Measurements from ENCODE around the gene PDAP1. TPM values are rescaled to one million over a fixed set of nuclear protein-coding genes. Genes with fewer than 3 reads are reported as not detected.

The PDAP1 gene
- total RNA-seq, 1 experiment from 2014 or later, result 200 TPM

DNA sequence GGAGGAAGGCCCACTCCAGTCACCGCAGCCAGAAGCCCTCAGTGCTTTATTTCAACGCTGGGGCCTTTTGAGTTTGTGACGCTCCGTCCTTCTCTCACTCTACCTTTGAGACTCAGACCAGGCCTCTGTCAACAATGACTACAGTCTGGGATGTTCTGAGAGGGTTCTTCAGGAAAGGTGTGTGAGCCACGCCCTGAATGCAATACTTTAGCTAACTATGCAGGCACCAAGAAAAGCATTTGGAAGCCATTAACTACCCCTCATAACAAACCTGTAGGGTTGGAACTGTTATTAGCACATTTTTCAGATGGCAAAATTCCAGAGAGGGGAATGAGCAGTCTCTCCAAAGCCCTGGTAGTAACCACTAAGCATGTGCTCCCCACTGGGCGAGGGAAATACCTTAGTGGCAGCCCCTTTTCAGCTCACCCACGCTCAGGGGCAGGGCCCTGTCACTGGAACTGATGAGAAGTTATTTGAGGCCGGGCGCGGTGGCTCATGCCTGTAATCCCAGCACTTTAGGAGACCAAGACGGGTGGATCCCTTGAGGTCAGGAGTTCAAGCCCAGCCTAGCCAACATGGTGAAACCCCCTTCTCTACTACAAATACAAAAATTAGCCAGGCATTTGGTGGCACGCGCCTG lies 39.5 kb downstream of the PDAP1 start:
- ChIA-PET POLR2A (no interaction called here), CTCF (no interaction called here), RAD21 (ENCODE audit: low non-redundant PET in 1 of 2, low total read pairs in 2 of 2, uncharacterized antibody in 2 of 2, unreplicated experiment in 2 of 2) (no interaction called here)
- no peaks in the 10 kb centered on the region for H3K79me2 ChIP-seq (ENCODE audit: insufficient read depth, low read length)
- H3K4me3 ChIP-seq (replicated peaks in 1 of 2; ENCODE audit: low read depth in 1 of 2, low read length in 2 of 2), result no peak overlapping the region
- H3K36me3 ChIP-seq (ENCODE audit: control insufficient read depth in 1 of 2, insufficient read depth in 2 of 2, low read length in 2 of 2), result peaks cover 11 to 22% of the 10 kb centered on the region in 2 experiments; a peak in 3 of 4 replicates
- no peaks in the 10 kb centered on the region for H4K20me1 ChIP-seq (ENCODE audit: insufficient read depth)
- H3K9me2 ChIP-seq (ENCODE audit: insufficient read depth), result no peaks in the 10 kb centered on the region
- DNase-seq (ENCODE audit: low read depth, low spot score) (no peak), ATAC-seq (no peak)
- intact Hi-C loops (cut with micrococcal nuclease), result no loop called here
- H3K9me3 ChIP-seq (ENCODE audit: control insufficient read depth in 1 of 2, insufficient read depth in 1 of 2, low read depth in 1 of 2, low read length in 2 of 2), result no peaks in the 10 kb centered on the region
- BruUV-seq (replicated peaks), result no TSS peak
- H2AFZ ChIP-seq (ENCODE audit: low read depth, low read length, poor library complexity, severe bottlenecking), result no peak overlapping the region
- H3K27me3 ChIP-seq (ENCODE audit: insufficient read depth, low read length), result no peaks in the 10 kb centered on the region
- no peak overlapping the region for H3K9ac ChIP-seq (ENCODE audit: low read length)
- peaks cover 25 to 52% of the 10 kb centered on the region in 2 experiments for H3K4me1 ChIP-seq (ENCODE audit: control insufficient read depth in 1 of 2, insufficient read depth in 2 of 2, low read length in 2 of 2)
- TF ChIP-seq EZH2phosphoT487 (IDR thresholded peaks at IDR 0.05; ENCODE audit: borderline replicate concordance), result no peak
- TF ChIP-seq, protein P1, sequence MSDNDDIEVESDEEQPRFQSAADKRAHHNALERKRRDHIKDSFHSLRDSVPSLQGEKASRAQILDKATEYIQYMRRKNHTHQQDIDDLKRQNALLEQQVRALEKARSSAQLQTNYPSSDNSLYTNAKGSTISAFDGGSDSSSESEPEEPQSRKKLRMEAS (IDR thresholded peaks at IDR 0.05), result no peak
- TF ChIP-seq, protein P2, sequence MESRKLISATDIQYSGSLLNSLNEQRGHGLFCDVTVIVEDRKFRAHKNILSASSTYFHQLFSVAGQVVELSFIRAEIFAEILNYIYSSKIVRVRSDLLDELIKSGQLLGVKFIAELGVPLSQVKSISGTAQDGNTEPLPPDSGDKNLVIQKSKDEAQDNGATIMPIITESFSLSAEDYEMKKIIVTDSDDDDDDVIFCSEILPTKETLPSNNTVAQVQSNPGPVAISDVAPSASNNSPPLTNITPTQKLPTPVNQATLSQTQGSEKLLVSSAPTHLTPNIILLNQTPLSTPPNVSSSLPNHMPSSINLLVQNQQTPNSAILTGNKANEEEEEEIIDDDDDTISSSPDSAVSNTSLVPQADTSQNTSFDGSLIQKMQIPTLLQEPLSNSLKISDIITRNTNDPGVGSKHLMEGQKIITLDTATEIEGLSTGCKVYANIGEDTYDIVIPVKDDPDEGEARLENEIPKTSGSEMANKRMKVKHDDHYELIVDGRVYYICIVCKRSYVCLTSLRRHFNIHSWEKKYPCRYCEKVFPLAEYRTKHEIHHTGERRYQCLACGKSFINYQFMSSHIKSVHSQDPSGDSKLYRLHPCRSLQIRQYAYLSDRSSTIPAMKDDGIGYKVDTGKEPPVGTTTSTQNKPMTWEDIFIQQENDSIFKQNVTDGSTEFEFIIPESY (IDR thresholded peaks at IDR 0.05; ENCODE audit: extremely low read depth, insufficient replicate concordance, low read length), result no peak
- no peak for TF ChIP-seq ZFX (IDR thresholded peaks at IDR 0.05)
- TF ChIP-seq TCF7L2 (IDR thresholded peaks at IDR 0.05; ENCODE audit: borderline replicate concordance, extremely low read depth, insufficient read depth, insufficient read length), result no peak
- no peak for TF ChIP-seq EZH2 (IDR thresholded peaks at IDR 0.05)
- TF ChIP-seq FOSL1 (IDR thresholded peaks at IDR 0.05; ENCODE audit: low read depth), result no peak
- TF ChIP-seq, protein P3, sequence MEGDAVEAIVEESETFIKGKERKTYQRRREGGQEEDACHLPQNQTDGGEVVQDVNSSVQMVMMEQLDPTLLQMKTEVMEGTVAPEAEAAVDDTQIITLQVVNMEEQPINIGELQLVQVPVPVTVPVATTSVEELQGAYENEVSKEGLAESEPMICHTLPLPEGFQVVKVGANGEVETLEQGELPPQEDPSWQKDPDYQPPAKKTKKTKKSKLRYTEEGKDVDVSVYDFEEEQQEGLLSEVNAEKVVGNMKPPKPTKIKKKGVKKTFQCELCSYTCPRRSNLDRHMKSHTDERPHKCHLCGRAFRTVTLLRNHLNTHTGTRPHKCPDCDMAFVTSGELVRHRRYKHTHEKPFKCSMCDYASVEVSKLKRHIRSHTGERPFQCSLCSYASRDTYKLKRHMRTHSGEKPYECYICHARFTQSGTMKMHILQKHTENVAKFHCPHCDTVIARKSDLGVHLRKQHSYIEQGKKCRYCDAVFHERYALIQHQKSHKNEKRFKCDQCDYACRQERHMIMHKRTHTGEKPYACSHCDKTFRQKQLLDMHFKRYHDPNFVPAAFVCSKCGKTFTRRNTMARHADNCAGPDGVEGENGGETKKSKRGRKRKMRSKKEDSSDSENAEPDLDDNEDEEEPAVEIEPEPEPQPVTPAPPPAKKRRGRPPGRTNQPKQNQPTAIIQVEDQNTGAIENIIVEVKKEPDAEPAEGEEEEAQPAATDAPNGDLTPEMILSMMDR (IDR thresholded peaks at IDR 0.05 in 2 of 3, conservative IDR thresholded peaks at IDR 0.05 in 1 of 3; ENCODE audit: borderline replicate concordance in 1 of 3, insufficient read depth in 1 of 3, low read depth in 2 of 3, low read length in 2 of 3), result no peak
- TF ChIP-seq, protein P4, sequence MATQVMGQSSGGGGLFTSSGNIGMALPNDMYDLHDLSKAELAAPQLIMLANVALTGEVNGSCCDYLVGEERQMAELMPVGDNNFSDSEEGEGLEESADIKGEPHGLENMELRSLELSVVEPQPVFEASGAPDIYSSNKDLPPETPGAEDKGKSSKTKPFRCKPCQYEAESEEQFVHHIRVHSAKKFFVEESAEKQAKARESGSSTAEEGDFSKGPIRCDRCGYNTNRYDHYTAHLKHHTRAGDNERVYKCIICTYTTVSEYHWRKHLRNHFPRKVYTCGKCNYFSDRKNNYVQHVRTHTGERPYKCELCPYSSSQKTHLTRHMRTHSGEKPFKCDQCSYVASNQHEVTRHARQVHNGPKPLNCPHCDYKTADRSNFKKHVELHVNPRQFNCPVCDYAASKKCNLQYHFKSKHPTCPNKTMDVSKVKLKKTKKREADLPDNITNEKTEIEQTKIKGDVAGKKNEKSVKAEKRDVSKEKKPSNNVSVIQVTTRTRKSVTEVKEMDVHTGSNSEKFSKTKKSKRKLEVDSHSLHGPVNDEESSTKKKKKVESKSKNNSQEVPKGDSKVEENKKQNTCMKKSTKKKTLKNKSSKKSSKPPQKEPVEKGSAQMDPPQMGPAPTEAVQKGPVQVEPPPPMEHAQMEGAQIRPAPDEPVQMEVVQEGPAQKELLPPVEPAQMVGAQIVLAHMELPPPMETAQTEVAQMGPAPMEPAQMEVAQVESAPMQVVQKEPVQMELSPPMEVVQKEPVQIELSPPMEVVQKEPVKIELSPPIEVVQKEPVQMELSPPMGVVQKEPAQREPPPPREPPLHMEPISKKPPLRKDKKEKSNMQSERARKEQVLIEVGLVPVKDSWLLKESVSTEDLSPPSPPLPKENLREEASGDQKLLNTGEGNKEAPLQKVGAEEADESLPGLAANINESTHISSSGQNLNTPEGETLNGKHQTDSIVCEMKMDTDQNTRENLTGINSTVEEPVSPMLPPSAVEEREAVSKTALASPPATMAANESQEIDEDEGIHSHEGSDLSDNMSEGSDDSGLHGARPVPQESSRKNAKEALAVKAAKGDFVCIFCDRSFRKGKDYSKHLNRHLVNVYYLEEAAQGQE (IDR thresholded peaks at IDR 0.05; ENCODE audit: low read depth), result no peak
- no peak for TF ChIP-seq JUND (IDR thresholded peaks at IDR 0.05)
- TF ChIP-seq ZNF274 (IDR thresholded peaks at IDR 0.05; ENCODE audit: low read depth, low read length), result no peak
- no peak for TF ChIP-seq EGR1 (IDR thresholded peaks at IDR 0.05; ENCODE audit: low read depth)
- TF ChIP-seq YY1 (IDR thresholded peaks at IDR 0.05; ENCODE audit: extremely low read depth, insufficient replicate concordance, low read depth, low read length), result no peak
- TF ChIP-seq SRF (IDR thresholded peaks at IDR 0.05; ENCODE audit: low read depth), result no peak
- TF ChIP-seq RAD21 (IDR thresholded peaks at IDR 0.05; ENCODE audit: low read depth), result no peak
- TF ChIP-seq SP1 (IDR thresholded peaks at IDR 0.05; ENCODE audit: low read depth), result no peak
- no peak overlapping the region for H3K4me2 ChIP-seq (ENCODE audit: low read length)
- H3K27ac ChIP-seq (ENCODE audit: low read depth, low read length), result no peak overlapping the region
